GM21390 (cell line): ENCODE data around the gene OR2T29.
"Not testable (repeated sequence)": the region's sequence is repeated elsewhere in the genome, so short reads cannot be mapped to it uniquely, and the experiment has no call there.

Experiments
- ATAC-seq: cut with Tn5 transposase; IDR thresholded peaks from one replicate; pipeline ENCODE4 v1.9.1; 2021; ENCODE audit not compliant: unreplicated experiment

Gene OR2T29

GRCh38 chr1:248562672-248563071, at the start of gene OR2T29:
Gene OR2T29 (minus strand): TSS chr1:248562772. CDS start chr1:248559491, 3,281 bp downstream.
- ATAC-seq = not testable (repeated sequence)

GRCh38 chr1:248611883-248612414, 49.4 kb upstream of the OR2T29 start:
- no peak for ATAC-seq

- no peak for ATAC-seq
These were observed 47.7 kb upstream of the OR2T29 start for GRCh38 chr1:248610301-248610700.

- no peak for ATAC-seq
These were observed 36.8 kb upstream of the OR2T29 start for GRCh38 chr1:248599396-248599795.

- ATAC-seq = no peak
These were observed 35.0 kb upstream of the OR2T29 start, which contains the start of gene OR2T10 for GRCh38 chr1:248597589-248597988. Gene OR2T10 (minus strand): TSS chr1:248597700. CDS start chr1:248593768, 3,932 bp downstream.

GRCh38 chr1:248596615-248597014, 34.0 kb upstream of the OR2T29 start:
- no peak for ATAC-seq

- no peak for ATAC-seq
These were observed 30.7 kb upstream of the OR2T29 start for GRCh38 chr1:248593226-248593625.

- ATAC-seq = no peak
These were observed 30.1 kb upstream of the OR2T29 start for GRCh38 chr1:248592655-248593054.

GRCh38 chr1:248590055-248590454, 27.5 kb upstream of the OR2T29 start:
- ATAC-seq = no peak

- no peak for ATAC-seq
These were observed 26.8 kb upstream of the OR2T29 start for GRCh38 chr1:248589334-248589733.

- ATAC-seq = no peak
These were observed 22.7 kb upstream of the OR2T29 start for GRCh38 chr1:248585266-248585665.

GRCh38 chr1:248576260-248576980, 13.8 kb upstream of the OR2T29 start:
- ATAC-seq = no peak

GRCh38 chr1:248574657-248575056, 12.1 kb upstream of the OR2T29 start, which contains the start of gene OR2T34:
Gene OR2T34 (minus strand): TSS chr1:248574757. CDS start chr1:248574757, 0 bp downstream.
- ATAC-seq = not testable (repeated sequence)

- ATAC-seq = not testable (repeated sequence)
These were observed 11.3 kb upstream of the OR2T29 start for GRCh38 chr1:248573856-248574255.

- ATAC-seq = peak; percentile 95
These were observed 9.5 kb upstream of the OR2T29 start for GRCh38 chr1:248572049-248572448.

GRCh38 chr1:248570811-248571210, 8.2 kb upstream of the OR2T29 start:
- not testable (repeated sequence) for ATAC-seq

GRCh38 chr1:248569049-248569448, 6.5 kb upstream of the OR2T29 start:
- ATAC-seq = not testable (repeated sequence)

GRCh38 chr1:248565530-248566373, 3.2 kb upstream of the OR2T29 start:
- peak; percentile 67 for ATAC-seq

GRCh38 chr1:248551027-248551426, 11.5 kb downstream of the OR2T29 start:
- ATAC-seq = not testable (repeated sequence)

GRCh38 chr1:248547383-248547782, 15.2 kb downstream of the OR2T29 start:
- ATAC-seq = not testable (repeated sequence)

- ATAC-seq = not testable (repeated sequence)
These were observed 25.1 kb downstream of the OR2T29 start for GRCh38 chr1:248537449-248537848.
